ENCODE results near the gene ARMC9.

Gene ARMC9

GRCh38 chr2:231323316-231323715 lies 124.9 kb downstream of the ARMC9 start:
- Histone ChIP-seq H3K4me1 (ENCODE audit: control insufficient read depth, insufficient read depth, low read length) (no peaks in the 10 kb centered on the region), H3K36me3 (ENCODE audit: control insufficient read depth in 2 of 2, insufficient read depth in 1 of 2, low read length in 2 of 2) (no peaks in the 10 kb centered on the region), H3K9me3 (ENCODE audit: control insufficient read depth, insufficient read depth, low read depth, low read length) (no peaks in the 10 kb centered on the region), H3K27ac (ENCODE audit: extremely low read depth, low read depth, low read length) (no peak overlapping the region), H3K4me3 (ENCODE audit: low read depth, low read length) (no peak overlapping the region)
- no peak for TF ChIP-seq ZNF362 (tag by site-specific recombination; IDR thresholded peaks at IDR 0.05)
- TF ChIP-seq ZNF776 (tag by site-specific recombination; IDR thresholded peaks at IDR 0.05; ENCODE audit: borderline replicate concordance), result no peak
- ChIA-PET POLR2A (no interaction called here), CTCF (interaction anchor here (1.1 kb wide), 1 partner anchor 26 kb away, joined by 3 read pairs; no protein-coding TSS in a partner anchor)

GRCh38 chr2:231325826-231326225 lies 127.4 kb downstream of the ARMC9 start:
- Histone ChIP-seq H3K27ac (ENCODE audit: extremely low read depth, low read depth, low read length) (no peak overlapping the region), H3K36me3 (ENCODE audit: control insufficient read depth in 2 of 2, insufficient read depth in 1 of 2, low read length in 2 of 2) (no peaks in the 10 kb centered on the region), H3K4me1 (ENCODE audit: control insufficient read depth, insufficient read depth, low read length) (no peaks in the 10 kb centered on the region), H3K4me3 (ENCODE audit: low read depth, low read length) (no peak overlapping the region), H3K9me3 (ENCODE audit: control insufficient read depth, insufficient read depth, low read depth, low read length) (no peaks in the 10 kb centered on the region)
- ChIA-PET POLR2A (no interaction called here), CTCF (interaction anchor here (1.8 kb wide), 1 partner anchor 87 kb away, joined by 8 read pairs; no protein-coding TSS in a partner anchor)
- TF ChIP-seq ZNF747 (tag by site-specific recombination; IDR thresholded peaks at IDR 0.05), result no peak
- no peak for TF ChIP-seq GLIS2 (tag by site-specific recombination; IDR thresholded peaks at IDR 0.05)
- no peak for TF ChIP-seq ZBTB1 (tag by site-specific recombination; IDR thresholded peaks at IDR 0.05)
- no peak for TF ChIP-seq ZNF521 (tag by site-specific recombination; IDR thresholded peaks at IDR 0.05)
- no peak for TF ChIP-seq KLF10 (tag by site-specific recombination; IDR thresholded peaks at IDR 0.05)
- TF ChIP-seq KLF17 (tag by site-specific recombination; IDR thresholded peaks at IDR 0.05), result no peak
- TF ChIP-seq ZNF629 (tag by site-specific recombination; IDR thresholded peaks at IDR 0.05), result no peak
- no peak for TF ChIP-seq REST (tag by site-specific recombination; IDR thresholded peaks at IDR 0.05)
- no peak for TF ChIP-seq TSHZ1 (tag by site-specific recombination; IDR thresholded peaks at IDR 0.05; ENCODE audit: borderline replicate concordance)
- no peak for TF ChIP-seq ZBTB21 (tag by site-specific recombination; IDR thresholded peaks at IDR 0.05)
- no peak for TF ChIP-seq ZNF112 (tag by site-specific recombination; IDR thresholded peaks at IDR 0.05)
- TF ChIP-seq ZNF280D (tag by site-specific recombination; IDR thresholded peaks at IDR 0.05), result no peak
- no peak for TF ChIP-seq WT1 (tag by site-specific recombination; IDR thresholded peaks at IDR 0.05)
- TF ChIP-seq ZBTB7A (tag by site-specific recombination; IDR thresholded peaks at IDR 0.05; ENCODE audit: low read depth), result no peak
- no peak for TF ChIP-seq ATF2 (tag by site-specific recombination; IDR thresholded peaks at IDR 0.05; ENCODE audit: low read depth)
- TF ChIP-seq ZNF571 (tag by site-specific recombination; IDR thresholded peaks at IDR 0.05), result no peak
- TF ChIP-seq ZNF175 (tag by site-specific recombination; IDR thresholded peaks at IDR 0.05), result no peak
- no peak for TF ChIP-seq ZNF555 (tag by site-specific recombination; conservative IDR thresholded peaks at IDR 0.05)
